HepG2 (cell line): Measurements from ENCODE around the gene FNDC7. TPM values are rescaled to one million over a fixed set of nuclear protein-coding genes. Genes with fewer than 3 reads are reported as not detected.

ENCODE experiments used
- ATAD3A ChIP-seq: sonication (generic); formaldehyde crosslinking; IDR thresholded peaks from 2 replicates; pipeline ENCODE4 v1.4.0; 2020; ENCODE audit warnings: missing genetic modification reagents
- CSRNP1 ChIP-seq: sonication (generic); formaldehyde crosslinking; IDR thresholded peaks from 2 replicates; pipeline ENCODE4 v1.8.1; 2023; ENCODE audit warnings: mild to moderate bottlenecking, missing genetic modification reagents
- ELF3 ChIP-seq: IDR thresholded peaks from 2 replicates; pipeline ENCODE4 v1.6.1; 2016; ENCODE audit warnings: missing genetic modification reagents, missing compliant biosample characterization
- ETV5 ChIP-seq: IDR thresholded peaks from 2 replicates; pipeline ENCODE4 v1.6.1; 2018; ENCODE audit warnings: missing biosample characterization, missing genetic modification reagents, inconsistent platforms, borderline replicate concordance
- HNRNPL ChIP-seq: fragments of 200-400 bp; formaldehyde crosslinking; IDR thresholded peaks from 2 replicates; pipeline ENCODE4 v1.6.1; 2017; ENCODE audit warnings: mild to moderate bottlenecking, low read depth, low read length
- IRX3 ChIP-seq: sonication (generic); formaldehyde crosslinking; IDR thresholded peaks from 2 replicates; pipeline ENCODE4 v1.8.1; 2023; ENCODE audit warnings: mild to moderate bottlenecking, low read depth, missing genetic modification reagents, borderline replicate concordance
- MAFK ChIP-seq, 2 experiments: IDR thresholded peaks in 1 of 2; conservative IDR thresholded peaks in 1 of 2; 2 replicates each; pipeline ENCODE4 v1.6.1; 2011; ENCODE audit warnings: improper control_type of control experiment in 2 of 2, low read length in 2 of 2
- MED1 ChIP-seq: sonication (generic); formaldehyde crosslinking; IDR thresholded peaks from 2 replicates; pipeline ENCODE4 v1.4.0; 2020; ENCODE audit warnings: missing genetic modification reagents
- NFE2L1 ChIP-seq: sonication (generic); formaldehyde crosslinking; IDR thresholded peaks from 2 replicates; pipeline ENCODE4 v1.4.0; 2020; ENCODE audit warnings: missing genetic modification reagents, mild to moderate bottlenecking, borderline replicate concordance
- NFYC ChIP-seq: IDR thresholded peaks from 2 replicates; pipeline ENCODE4 v1.6.1; 2016; ENCODE audit warnings: missing genetic modification reagents, missing compliant biosample characterization
- POLR2AphosphoS5 ChIP-seq: IDR thresholded peaks from 2 replicates; pipeline ENCODE4 v1.6.1; 2012; ENCODE audit warnings: low read depth, low read length
- SALL2 ChIP-seq: sonication (generic); formaldehyde crosslinking; IDR thresholded peaks from 2 replicates; pipeline ENCODE4 v1.8.1; 2023; ENCODE audit warnings: mild to moderate bottlenecking, missing genetic modification reagents, inconsistent platforms
- SPEN ChIP-seq: sonication (generic); formaldehyde crosslinking; IDR thresholded peaks from 2 replicates; pipeline ENCODE4 v1.5.1; 2020; ENCODE audit warnings: low read depth, mild to moderate bottlenecking, missing genetic modification reagents
- THAP11 ChIP-seq: IDR thresholded peaks from 2 replicates; pipeline ENCODE4 v1.6.1; 2016; ENCODE audit warnings: missing biosample characterization, missing genetic modification reagents
- ZFX ChIP-seq: sonication (generic); formaldehyde crosslinking; IDR thresholded peaks from 2 replicates; pipeline ENCODE4 v1.4.0; 2020; ENCODE audit warnings: mild to moderate bottlenecking, low read depth, missing genetic modification reagents, moderate library complexity
- ZNF205 ChIP-seq: IDR thresholded peaks from 2 replicates; pipeline ENCODE4 v1.6.1; 2018; ENCODE audit warnings: missing biosample characterization, missing genetic modification reagents
- polyA plus RNA-seq, 8 experiments: library from polyadenylated mRNA; depleted of rRNA in 3 of 8; stranded (reverse) in 7 of 8; unstranded in 1 of 8; fragments of >200 nt; fragmentation: Illumina TruSeq in 4 of 8; extraction: Trizol in 4 of 8; gene quantifications; 2 replicates each; pipeline versions ENCODE4 v1.2.1 to v1.2.3, GENCODE V29; 2011 to 2016; ENCODE audit warnings: low read depth in 4 of 8, missing spikeins in 1 of 8, mixed read lengths in 1 of 8; ENCODE audit not compliant: insufficient read depth in 1 of 8
- total RNA-seq, 5 experiments: library from RNA; depleted of rRNA; stranded (reverse); fragments of >200 nt; fragmentation: Illumina TruSeq; extraction: Trizol; gene quantifications; 2 replicates each; pipeline ENCODE4 v1.2.3, GENCODE V29; 2016; ENCODE audit warnings: low read depth in 1 of 5
- TF ChIP-seq, protein P1 (sequence below): sonication (generic); formaldehyde crosslinking; IDR thresholded peaks from 2 replicates; pipeline ENCODE4 v1.4.0; 2020; ENCODE audit warnings: low read depth, missing genetic modification reagents
- TF ChIP-seq, protein P2 (sequence below): sonication (generic); formaldehyde crosslinking; IDR thresholded peaks from 2 replicates; pipeline ENCODE4 v1.4.0; 2020; ENCODE audit warnings: mild to moderate bottlenecking, missing genetic modification reagents, borderline replicate concordance
- TF ChIP-seq, protein P3 (sequence below), 2 experiments: IDR thresholded peaks; 2 replicates each; pipeline ENCODE4 v1.6.1; 2011 to 2012; ENCODE audit warnings: low read length in 2 of 2, borderline replicate concordance in 1 of 2, low read depth in 1 of 2, mild to moderate bottlenecking in 1 of 2, moderate library complexity in 1 of 2

The FNDC7 gene
- total and polyA plus RNA-seq, 2 of the 13 experiments (the other 11 are each of a cell fraction or from before 2014, with no cell fraction given) = 0.03 TPM; not detected in 1

DNA sequence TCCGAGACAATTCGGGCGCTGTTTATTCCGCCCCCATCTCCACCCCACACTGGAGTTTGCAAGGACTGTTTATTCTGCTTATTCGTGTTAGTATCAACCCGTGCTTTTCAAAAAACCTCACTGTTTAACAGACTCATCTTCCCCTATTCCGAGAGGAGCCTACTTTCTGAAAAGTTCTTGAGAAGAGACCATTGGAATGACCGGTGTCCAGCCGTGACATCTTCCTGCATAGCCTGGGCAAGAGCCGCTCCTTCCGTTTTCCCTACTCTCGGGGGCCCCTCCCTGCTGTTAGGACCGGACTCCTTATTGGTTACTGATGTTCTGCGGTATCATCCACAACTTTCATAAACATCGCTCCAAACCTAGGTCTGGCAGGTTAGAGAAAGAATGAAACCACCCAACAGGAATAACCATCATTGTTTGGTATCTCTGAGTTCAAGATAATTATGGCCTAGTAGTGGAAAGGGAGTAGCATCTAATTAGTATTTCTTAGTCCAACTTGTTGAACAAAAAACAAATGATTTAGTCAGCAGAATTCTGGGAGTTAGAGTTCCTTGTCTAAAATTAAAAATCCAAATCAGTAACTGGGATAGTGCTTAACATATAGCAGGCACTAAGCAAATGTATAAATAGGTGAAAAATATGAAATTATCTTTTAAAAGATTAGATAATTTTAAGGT, 34.6 kb downstream of the FNDC7 start (continued):
- TF ChIP-seq THAP11 (CRISPR knock-in tag) = no peak
- peak; percentile 56 for TF ChIP-seq ELF3 (CRISPR knock-in tag)
- TF ChIP-seq ZFX (CRISPR knock-in tag) = no peak
- TF ChIP-seq, protein P1, sequence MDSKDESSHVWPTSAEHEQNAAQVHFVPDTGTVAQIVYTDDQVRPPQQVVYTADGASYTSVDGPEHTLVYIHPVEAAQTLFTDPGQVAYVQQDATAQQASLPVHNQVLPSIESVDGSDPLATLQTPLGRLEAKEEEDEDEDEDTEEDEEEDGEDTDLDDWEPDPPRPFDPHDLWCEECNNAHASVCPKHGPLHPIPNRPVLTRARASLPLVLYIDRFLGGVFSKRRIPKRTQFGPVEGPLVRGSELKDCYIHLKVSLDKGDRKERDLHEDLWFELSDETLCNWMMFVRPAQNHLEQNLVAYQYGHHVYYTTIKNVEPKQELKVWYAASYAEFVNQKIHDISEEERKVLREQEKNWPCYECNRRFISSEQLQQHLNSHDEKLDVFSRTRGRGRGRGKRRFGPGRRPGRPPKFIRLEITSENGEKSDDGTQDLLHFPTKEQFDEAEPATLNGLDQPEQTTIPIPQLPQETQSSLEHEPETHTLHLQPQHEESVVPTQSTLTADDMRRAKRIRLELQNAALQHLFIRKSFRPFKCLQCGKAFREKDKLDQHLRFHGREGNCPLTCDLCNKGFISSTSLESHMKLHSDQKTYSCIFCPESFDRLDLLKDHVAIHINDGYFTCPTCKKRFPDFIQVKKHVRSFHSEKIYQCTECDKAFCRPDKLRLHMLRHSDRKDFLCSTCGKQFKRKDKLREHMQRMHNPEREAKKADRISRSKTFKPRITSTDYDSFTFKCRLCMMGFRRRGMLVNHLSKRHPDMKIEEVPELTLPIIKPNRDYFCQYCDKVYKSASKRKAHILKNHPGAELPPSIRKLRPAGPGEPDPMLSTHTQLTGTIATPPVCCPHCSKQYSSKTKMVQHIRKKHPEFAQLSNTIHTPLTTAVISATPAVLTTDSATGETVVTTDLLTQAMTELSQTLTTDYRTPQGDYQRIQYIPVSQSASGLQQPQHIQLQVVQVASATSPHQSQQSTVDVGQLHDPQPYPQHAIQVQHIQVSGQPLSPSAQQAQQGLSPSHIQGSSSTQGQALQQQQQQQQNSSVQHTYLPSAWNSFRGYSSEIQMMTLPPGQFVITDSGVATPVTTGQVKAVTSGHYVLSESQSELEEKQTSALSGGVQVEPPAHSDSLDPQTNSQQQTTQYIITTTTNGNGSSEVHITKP (CRISPR knock-in tag) = no peak
- TF ChIP-seq, protein P2, sequence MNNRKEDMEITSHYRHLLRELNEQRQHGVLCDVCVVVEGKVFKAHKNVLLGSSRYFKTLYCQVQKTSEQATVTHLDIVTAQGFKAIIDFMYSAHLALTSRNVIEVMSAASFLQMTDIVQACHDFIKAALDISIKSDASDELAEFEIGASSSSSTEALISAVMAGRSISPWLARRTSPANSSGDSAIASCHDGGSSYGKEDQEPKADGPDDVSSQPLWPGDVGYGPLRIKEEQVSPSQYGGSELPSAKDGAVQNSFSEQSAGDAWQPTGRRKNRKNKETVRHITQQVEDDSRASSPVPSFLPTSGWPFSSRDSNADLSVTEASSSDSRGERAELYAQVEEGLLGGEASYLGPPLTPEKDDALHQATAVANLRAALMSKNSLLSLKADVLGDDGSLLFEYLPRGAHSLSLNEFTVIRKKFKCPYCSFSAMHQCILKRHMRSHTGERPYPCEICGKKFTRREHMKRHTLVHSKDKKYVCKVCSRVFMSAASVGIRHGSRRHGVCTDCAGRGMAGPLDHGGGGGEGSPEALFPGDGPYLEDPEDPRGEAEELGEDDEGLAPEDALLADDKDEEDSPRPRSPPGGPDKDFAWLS (CRISPR knock-in tag) = no peak
- TF ChIP-seq ZNF205 (CRISPR knock-in tag) = no peak
- no peak for TF ChIP-seq CSRNP1
- TF ChIP-seq ETV5 = peak; percentile 30; the same call in 1 of the 2 replicates
- TF ChIP-seq NFYC (CRISPR knock-in tag) = peak; percentile 58
- TF ChIP-seq, protein P3, sequence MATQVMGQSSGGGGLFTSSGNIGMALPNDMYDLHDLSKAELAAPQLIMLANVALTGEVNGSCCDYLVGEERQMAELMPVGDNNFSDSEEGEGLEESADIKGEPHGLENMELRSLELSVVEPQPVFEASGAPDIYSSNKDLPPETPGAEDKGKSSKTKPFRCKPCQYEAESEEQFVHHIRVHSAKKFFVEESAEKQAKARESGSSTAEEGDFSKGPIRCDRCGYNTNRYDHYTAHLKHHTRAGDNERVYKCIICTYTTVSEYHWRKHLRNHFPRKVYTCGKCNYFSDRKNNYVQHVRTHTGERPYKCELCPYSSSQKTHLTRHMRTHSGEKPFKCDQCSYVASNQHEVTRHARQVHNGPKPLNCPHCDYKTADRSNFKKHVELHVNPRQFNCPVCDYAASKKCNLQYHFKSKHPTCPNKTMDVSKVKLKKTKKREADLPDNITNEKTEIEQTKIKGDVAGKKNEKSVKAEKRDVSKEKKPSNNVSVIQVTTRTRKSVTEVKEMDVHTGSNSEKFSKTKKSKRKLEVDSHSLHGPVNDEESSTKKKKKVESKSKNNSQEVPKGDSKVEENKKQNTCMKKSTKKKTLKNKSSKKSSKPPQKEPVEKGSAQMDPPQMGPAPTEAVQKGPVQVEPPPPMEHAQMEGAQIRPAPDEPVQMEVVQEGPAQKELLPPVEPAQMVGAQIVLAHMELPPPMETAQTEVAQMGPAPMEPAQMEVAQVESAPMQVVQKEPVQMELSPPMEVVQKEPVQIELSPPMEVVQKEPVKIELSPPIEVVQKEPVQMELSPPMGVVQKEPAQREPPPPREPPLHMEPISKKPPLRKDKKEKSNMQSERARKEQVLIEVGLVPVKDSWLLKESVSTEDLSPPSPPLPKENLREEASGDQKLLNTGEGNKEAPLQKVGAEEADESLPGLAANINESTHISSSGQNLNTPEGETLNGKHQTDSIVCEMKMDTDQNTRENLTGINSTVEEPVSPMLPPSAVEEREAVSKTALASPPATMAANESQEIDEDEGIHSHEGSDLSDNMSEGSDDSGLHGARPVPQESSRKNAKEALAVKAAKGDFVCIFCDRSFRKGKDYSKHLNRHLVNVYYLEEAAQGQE (IDR thresholded peaks at IDR 0.05; ENCODE audit: borderline replicate concordance in 1 of 2, low read depth in 1 of 2, low read length in 2 of 2) = 0 out of 4 replicates have a peak, but pooled peaks of 1 of the 2 experiments have one; percentile 6
- no peak for TF ChIP-seq MED1 (CRISPR knock-in tag)
- no peak for TF ChIP-seq SPEN (CRISPR knock-in tag)
- TF ChIP-seq SALL2 (CRISPR knock-in tag) = no peak
- TF ChIP-seq POLR2AphosphoS5 = peak; percentile 86
- TF ChIP-seq HNRNPL = no peak
- peak in 1 of 2 experiments; percentile 52; a peak in 3 of 4 replicates for TF ChIP-seq MAFK (conservative IDR thresholded peaks at IDR 0.05 in 1 of 2, IDR thresholded peaks at IDR 0.05 in 1 of 2; ENCODE audit: low read length in 2 of 2)
- no peak for TF ChIP-seq ATAD3A (CRISPR knock-in tag)
- no peak for TF ChIP-seq NFE2L1
- TF ChIP-seq IRX3 (CRISPR knock-in tag) = 0 out of 2 replicates have a peak, but pooled peaks have one; percentile 7
